Measurements from ENCODE around the gene CELSR1.

The CELSR1 gene

GRCh38 chr22:46373921-46374662 is 163.3 kb downstream of the CELSR1 start:
- TF ChIP-seq CTCF (IDR thresholded peaks at IDR 0.05): no peak
- Histone ChIP-seq H3K27ac (no peak overlapping the region), H3K4me3 (no peak overlapping the region)
- DNase-seq (ENCODE audit: low spot score): no peak

- DNase-seq (ENCODE audit: low spot score): no peak
- TF ChIP-seq CTCF (IDR thresholded peaks at IDR 0.05): no peak
- Histone ChIP-seq H3K27ac (no peak overlapping the region), H3K4me3 (no peak overlapping the region)
Observed at GRCh38 chr22:46373159-46373558, 164.3 kb downstream of the CELSR1 start.

- Histone ChIP-seq H3K27ac (no peak overlapping the region), H3K4me3 (no peak overlapping the region)
- TF ChIP-seq CTCF (IDR thresholded peaks at IDR 0.05): no peak
- no peak for DNase-seq (ENCODE audit: low spot score)
Observed at GRCh38 chr22:46372686-46373085, 164.7 kb downstream of the CELSR1 start.

GRCh38 chr22:46371623-46372226 is 165.7 kb downstream of the CELSR1 start:
- H3K27ac ChIP-seq: no peak overlapping the region
- no peak for TF ChIP-seq CTCF (IDR thresholded peaks at IDR 0.05)
- DNase-seq (ENCODE audit: low spot score): no peak

GRCh38 chr22:46370584-46371291 is 166.7 kb downstream of the CELSR1 start:
- H3K27ac ChIP-seq: no peak overlapping the region
- TF ChIP-seq CTCF (IDR thresholded peaks at IDR 0.05): no peak
- DNase-seq (ENCODE audit: low spot score): no peak

More at GRCh38 chr22:46371623-46372226, 165.7 kb downstream of the CELSR1 start:
- no peak overlapping the region for H3K4me3 ChIP-seq

GRCh38 chr22:46369716-46370583 is 167.5 kb downstream of the CELSR1 start:
- no peak for DNase-seq (ENCODE audit: low spot score)
- Histone ChIP-seq H3K27ac (no peak overlapping the region), H3K4me3 (no peak overlapping the region)
- no peak for TF ChIP-seq CTCF (IDR thresholded peaks at IDR 0.05)

More at GRCh38 chr22:46370584-46371291, 166.7 kb downstream of the CELSR1 start:
- no peak overlapping the region for H3K4me3 ChIP-seq

All from coronary artery (tissue), 2 donors.